PC-3 (cell line): ENCODE results near the gene FRRS1. TPM values are rescaled to one million over a fixed set of nuclear protein-coding genes. Genes with fewer than 3 reads are reported as not detected.

Source experiments
- ATAC-seq: fragments of 200-7000 bp; cut with Tn5 transposase; 2 replicates; pipeline ENCODE4 v1.9.1; 2020; ENCODE audit warnings: mild to moderate bottlenecking, moderate library complexity
- BruUV-seq: library from RNA; stranded (reverse); fragments of 400-500 nt; replicated peaks from 2 replicates; lab custom pipeline; 2021; lab: Mats Ljungman, UMichigan
- CTCF ChIA-PET: fragments of 300-600 bp; sonication (Branson Sonifier 250); formaldehyde crosslinking; loops from one replicate; lab custom pipeline; 2022; ENCODE audit warnings: antibody characterized with exemption; lab: Charles Lee
- POLR2A ChIA-PET: fragments of 300-600 bp; sonication (Branson Sonifier 250); formaldehyde crosslinking; loops from one replicate; lab custom pipeline; 2022; ENCODE audit warnings: antibody characterized with exemption; ENCODE audit not compliant: unreplicated experiment; lab: Charles Lee
- DNase-seq: peaks from one replicate; pipeline ENCODE4 v3.0.0-alpha.2; 2015
- H2AFZ ChIP-seq: fragments of 300-600 bp; sonication (generic); 2 replicates; pipeline ENCODE4 v1.6.0; 2016; ENCODE audit warnings: antibody characterized with exemption, low read length
- H3F3A ChIP-seq: fragments of 300-600 bp; sonication (generic); one replicate; pipeline ENCODE4 v1.6.0; 2017; ENCODE audit warnings: antibody characterized with exemption, low read length, control low read depth, mild to moderate bottlenecking; ENCODE audit not compliant: unreplicated experiment
- H3K27ac ChIP-seq: fragments of 300-600 bp; sonication (generic); 2 replicates; pipeline ENCODE4 v1.5.1; 2016; ENCODE audit warnings: mild to moderate bottlenecking, low read length
- H3K27me3 ChIP-seq: fragments of 300-600 bp; sonication (generic); 2 replicates; pipeline ENCODE4 v1.6.1; 2016; ENCODE audit warnings: low read length, mixed read lengths
- H3K36me3 ChIP-seq: fragments of 300-600 bp; sonication (generic); 2 replicates; pipeline ENCODE4 v1.6.1; 2016; ENCODE audit warnings: low read depth, mixed run types, low read length, mixed read lengths
- H3K4me1 ChIP-seq: fragments of 300-600 bp; sonication (generic); 2 replicates; pipeline ENCODE4 v1.5.1; 2016; ENCODE audit warnings: low read length; ENCODE audit not compliant: insufficient read depth
- H3K4me2 ChIP-seq: fragments of 300-600 bp; sonication (generic); 2 replicates; pipeline ENCODE4 v1.6.0; 2016; ENCODE audit warnings: low read length
- H3K4me3 ChIP-seq: fragments of 300-600 bp; sonication (generic); 2 replicates; pipeline ENCODE4 v1.5.1; 2016; ENCODE audit warnings: mild to moderate bottlenecking, low read length, mixed read lengths
- H3K79me2 ChIP-seq: fragments of 300-600 bp; sonication (generic); 2 replicates; pipeline ENCODE4 v1.6.1; 2017; ENCODE audit warnings: low read length, mixed read lengths
- H3K9ac ChIP-seq: fragments of 300-600 bp; sonication (generic); 2 replicates; pipeline ENCODE4 v1.6.0; 2016; ENCODE audit warnings: mild to moderate bottlenecking, low read length
- H3K9me2 ChIP-seq: fragments of 300-600 bp; sonication (generic); replicated peaks from 2 replicates; pipeline ENCODE4 v1.6.1; 2016; ENCODE audit warnings: mixed run types, low read length, mixed read lengths
- H3K9me3 ChIP-seq: fragments of 300-600 bp; sonication (generic); 2 replicates; pipeline ENCODE4 v1.6.1; 2016; ENCODE audit warnings: low read length, mixed read lengths
- H4K20me1 ChIP-seq: fragments of 300-600 bp; sonication (generic); 2 replicates; pipeline ENCODE4 v1.6.1; 2016; ENCODE audit warnings: low read length, mixed read lengths
- EZH2 ChIP-seq: fragments of 300-600 bp; sonication (generic); IDR thresholded peaks from one replicate; pipeline ENCODE4 v1.6.1; 2017; ENCODE audit warnings: antibody characterized with exemption, mild to moderate bottlenecking, low read length; ENCODE audit not compliant: unreplicated experiment
- EZH2phosphoT487 ChIP-seq: fragments of 300-600 bp; sonication (generic); IDR thresholded peaks from 2 replicates; pipeline ENCODE4 v1.6.1; 2018; ENCODE audit warnings: mild to moderate bottlenecking, antibody characterized with exemption, low read length, borderline replicate concordance
- intact Hi-C: fragments of 100-400 bp; cut with micrococcal nuclease; formaldehyde crosslinking; loops from 2 replicates; pipeline ENCODE4 v1.9.0; 2023
- total RNA-seq: library from RNA; depleted of rRNA; stranded (reverse); fragments of >200 nt; gene quantifications from 2 replicates; pipeline ENCODE4 v1.2.3, GENCODE V29; 2014
- TF ChIP-seq, protein P1 (sequence below): fragments of 300-600 bp; sonication (generic); conservative IDR thresholded peaks from 2 replicates; pipeline ENCODE4 v1.5.1; 2017; ENCODE audit warnings: antibody characterized with exemption, low read depth, mild to moderate bottlenecking, low read length

Gene FRRS1
- total RNA-seq, 1 experiment from 2014 or later: 16.3 TPM

DNA sequence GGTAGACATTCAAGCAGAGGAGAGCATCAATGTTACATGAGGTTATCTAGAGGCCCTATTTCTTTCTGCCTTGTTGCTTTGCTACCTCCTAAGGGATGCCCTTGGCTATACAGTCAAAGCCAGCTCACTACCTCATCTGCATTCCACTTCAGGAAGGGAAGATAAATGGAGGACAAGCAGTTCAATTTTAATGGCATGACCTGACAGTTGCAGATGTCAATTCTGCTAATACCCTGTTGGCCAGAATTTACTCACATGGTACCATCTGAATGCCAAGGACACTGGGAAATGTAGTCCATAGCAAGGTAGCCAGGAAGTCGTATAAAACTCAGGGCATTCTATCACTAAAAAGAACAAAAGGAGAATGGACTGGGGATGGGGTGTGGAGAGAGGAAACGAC lies 89.0 kb downstream of the FRRS1 start:
- ATAC-seq (peak; percentile 59), DNase-seq (peak; percentile 20)
- Histone ChIP-seq H3K9me3 (no peaks in the 10 kb centered on the region), H2AFZ (no peak overlapping the region), H3K4me1 (peaks cover 25% of the 10 kb centered on the region), H3K27me3 (no peaks in the 10 kb centered on the region), H4K20me1 (no peaks in the 10 kb centered on the region), H3K4me2 (peak overlapping the region; percentile 1; the same call in 1 of the 2 replicates), H3F3A (no peaks in the 10 kb centered on the region), H3K9ac (no peak overlapping the region), H3K9me2 (no peaks in the 10 kb centered on the region), H3K27ac (0 out of 2 replicates have a peak overlapping the region, but pooled peaks have one; percentile 5), H3K36me3 (no peaks in the 10 kb centered on the region), H3K4me3 (no peak overlapping the region), H3K79me2 (no peaks in the 10 kb centered on the region)
- intact Hi-C loops: no loop called here
- CTCF ChIA-PET: no interaction called here
- BruUV-seq: no TSS peak
- no peak for TF ChIP-seq EZH2
- TF ChIP-seq, protein P1, sequence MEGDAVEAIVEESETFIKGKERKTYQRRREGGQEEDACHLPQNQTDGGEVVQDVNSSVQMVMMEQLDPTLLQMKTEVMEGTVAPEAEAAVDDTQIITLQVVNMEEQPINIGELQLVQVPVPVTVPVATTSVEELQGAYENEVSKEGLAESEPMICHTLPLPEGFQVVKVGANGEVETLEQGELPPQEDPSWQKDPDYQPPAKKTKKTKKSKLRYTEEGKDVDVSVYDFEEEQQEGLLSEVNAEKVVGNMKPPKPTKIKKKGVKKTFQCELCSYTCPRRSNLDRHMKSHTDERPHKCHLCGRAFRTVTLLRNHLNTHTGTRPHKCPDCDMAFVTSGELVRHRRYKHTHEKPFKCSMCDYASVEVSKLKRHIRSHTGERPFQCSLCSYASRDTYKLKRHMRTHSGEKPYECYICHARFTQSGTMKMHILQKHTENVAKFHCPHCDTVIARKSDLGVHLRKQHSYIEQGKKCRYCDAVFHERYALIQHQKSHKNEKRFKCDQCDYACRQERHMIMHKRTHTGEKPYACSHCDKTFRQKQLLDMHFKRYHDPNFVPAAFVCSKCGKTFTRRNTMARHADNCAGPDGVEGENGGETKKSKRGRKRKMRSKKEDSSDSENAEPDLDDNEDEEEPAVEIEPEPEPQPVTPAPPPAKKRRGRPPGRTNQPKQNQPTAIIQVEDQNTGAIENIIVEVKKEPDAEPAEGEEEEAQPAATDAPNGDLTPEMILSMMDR: no peak
- TF ChIP-seq EZH2phosphoT487: no peak
- POLR2A ChIA-PET: no interaction called here

DNA sequence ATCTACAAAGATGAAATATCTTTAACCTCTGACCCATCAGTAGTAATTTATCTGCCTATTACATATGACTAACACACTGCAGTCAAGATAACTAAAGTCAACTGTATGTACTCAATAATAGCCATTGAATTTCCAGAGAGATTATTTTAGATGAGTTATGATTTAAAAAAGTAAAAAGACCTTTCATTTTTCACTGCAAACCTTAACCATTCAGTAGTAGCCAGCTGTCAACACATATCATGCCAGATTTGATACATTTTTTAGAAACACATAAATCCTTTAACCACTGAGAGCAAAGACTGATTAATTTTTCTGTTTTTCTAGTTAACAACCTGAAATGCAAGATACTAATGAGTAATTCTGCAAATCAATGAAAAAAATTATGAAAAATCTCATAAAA lies 89.6 kb downstream of the FRRS1 start:
- H3F3A ChIP-seq: no peaks in the 10 kb centered on the region
- no peaks in the 10 kb centered on the region for H3K9me2 ChIP-seq
- ATAC-seq (peak; percentile 29), DNase-seq (no peak)
- no peak overlapping the region for H3K9ac ChIP-seq
- H3K4me3 ChIP-seq: no peak overlapping the region
- no peak overlapping the region for H2AFZ ChIP-seq
- no TSS peak for BruUV-seq
- H4K20me1 ChIP-seq: no peaks in the 10 kb centered on the region
- H3K79me2 ChIP-seq: no peaks in the 10 kb centered on the region
- CTCF ChIA-PET: no interaction called here
- intact Hi-C loops: no loop called here
- no peak for TF ChIP-seq EZH2
- TF ChIP-seq, protein P1: no peak
- TF ChIP-seq EZH2phosphoT487: no peak
- no peaks in the 10 kb centered on the region for H3K9me3 ChIP-seq
- POLR2A ChIA-PET: no interaction called here
- 0 out of 2 replicates have a peak overlapping the region, but pooled peaks have one; percentile 5 for H3K27ac ChIP-seq
- H3K36me3 ChIP-seq: no peaks in the 10 kb centered on the region
- no peaks in the 10 kb centered on the region for H3K27me3 ChIP-seq
- H3K4me2 ChIP-seq: peak overlapping the region; percentile 1; the same call in 1 of the 2 replicates
- H3K4me1 ChIP-seq: peaks cover 20% of the 10 kb centered on the region

DNA sequence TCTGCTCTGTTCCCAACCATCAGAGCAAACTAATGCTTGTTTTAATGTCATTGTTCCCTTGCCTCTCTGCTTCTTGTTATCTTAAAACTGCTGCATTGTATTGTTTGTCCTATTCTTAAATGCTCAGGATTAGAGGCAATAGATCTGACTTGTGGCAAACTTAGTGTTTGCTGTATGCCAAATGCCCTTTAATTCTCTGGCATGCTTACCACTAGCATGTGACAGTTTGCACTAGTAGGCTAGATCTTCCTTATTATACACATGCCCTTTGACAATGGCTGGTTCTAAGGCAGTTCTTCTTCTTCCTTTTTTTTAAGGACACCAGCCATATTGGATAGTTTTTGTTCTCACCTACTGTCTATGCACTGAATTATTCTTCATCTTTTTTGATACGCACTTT lies 90.4 kb downstream of the FRRS1 start:
- BruUV-seq: no TSS peak
- POLR2A ChIA-PET: no interaction called here
- peaks cover 20% of the 10 kb centered on the region for H3K4me1 ChIP-seq

More for the DNA sequence above, 90.4 kb downstream of the FRRS1 start:
- no peaks in the 10 kb centered on the region for H3K27me3 ChIP-seq
- H3K36me3 ChIP-seq: no peaks in the 10 kb centered on the region
- no peak for ATAC-seq
- no peak overlapping the region for H3K4me2 ChIP-seq
- H3K4me3 ChIP-seq: no peak overlapping the region
- no peaks in the 10 kb centered on the region for H3K9me3 ChIP-seq
- DNase-seq: no peak
- intact Hi-C loops: no loop called here
- no peak overlapping the region for H3K27ac ChIP-seq
- no peaks in the 10 kb centered on the region for H4K20me1 ChIP-seq
- CTCF ChIA-PET: interaction anchor here (0.6 kb wide), 1 partner anchor 40 kb away, joined by 3 read pairs; no protein-coding TSS in a partner anchor
- no peak for TF ChIP-seq EZH2
- TF ChIP-seq EZH2phosphoT487: no peak
- TF ChIP-seq, protein P1: no peak
- H3K79me2 ChIP-seq: no peaks in the 10 kb centered on the region
- no peaks in the 10 kb centered on the region for H3F3A ChIP-seq
- H2AFZ ChIP-seq: no peak overlapping the region
- H3K9ac ChIP-seq: no peak overlapping the region
- no peaks in the 10 kb centered on the region for H3K9me2 ChIP-seq
